ENCODE results near the gene ITGAL. TPM values are rescaled to one million over a fixed set of nuclear protein-coding genes. Genes with fewer than 3 reads are reported as not detected.

The ITGAL gene
- total RNA-seq, 1 donor from 2014 or later: not detected

DNA sequence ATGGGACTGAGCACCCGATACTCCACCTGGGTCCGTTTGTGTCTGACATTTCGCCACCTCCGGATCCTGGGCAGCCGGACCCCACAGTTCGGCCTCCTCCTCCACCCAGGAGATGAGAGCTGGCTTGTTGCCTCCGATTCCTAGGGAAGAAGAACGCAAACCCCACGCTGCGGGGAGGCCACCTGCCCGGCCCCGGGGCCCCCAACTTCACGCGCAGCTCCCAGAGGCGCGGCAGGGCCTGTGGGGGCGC, 85.1 kb downstream of the ITGAL start:
- no peak for DNase-seq (ENCODE audit: low spot score)
- TF ChIP-seq, protein P1, sequence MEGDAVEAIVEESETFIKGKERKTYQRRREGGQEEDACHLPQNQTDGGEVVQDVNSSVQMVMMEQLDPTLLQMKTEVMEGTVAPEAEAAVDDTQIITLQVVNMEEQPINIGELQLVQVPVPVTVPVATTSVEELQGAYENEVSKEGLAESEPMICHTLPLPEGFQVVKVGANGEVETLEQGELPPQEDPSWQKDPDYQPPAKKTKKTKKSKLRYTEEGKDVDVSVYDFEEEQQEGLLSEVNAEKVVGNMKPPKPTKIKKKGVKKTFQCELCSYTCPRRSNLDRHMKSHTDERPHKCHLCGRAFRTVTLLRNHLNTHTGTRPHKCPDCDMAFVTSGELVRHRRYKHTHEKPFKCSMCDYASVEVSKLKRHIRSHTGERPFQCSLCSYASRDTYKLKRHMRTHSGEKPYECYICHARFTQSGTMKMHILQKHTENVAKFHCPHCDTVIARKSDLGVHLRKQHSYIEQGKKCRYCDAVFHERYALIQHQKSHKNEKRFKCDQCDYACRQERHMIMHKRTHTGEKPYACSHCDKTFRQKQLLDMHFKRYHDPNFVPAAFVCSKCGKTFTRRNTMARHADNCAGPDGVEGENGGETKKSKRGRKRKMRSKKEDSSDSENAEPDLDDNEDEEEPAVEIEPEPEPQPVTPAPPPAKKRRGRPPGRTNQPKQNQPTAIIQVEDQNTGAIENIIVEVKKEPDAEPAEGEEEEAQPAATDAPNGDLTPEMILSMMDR (IDR thresholded peaks at IDR 0.05): no peak

DNA sequence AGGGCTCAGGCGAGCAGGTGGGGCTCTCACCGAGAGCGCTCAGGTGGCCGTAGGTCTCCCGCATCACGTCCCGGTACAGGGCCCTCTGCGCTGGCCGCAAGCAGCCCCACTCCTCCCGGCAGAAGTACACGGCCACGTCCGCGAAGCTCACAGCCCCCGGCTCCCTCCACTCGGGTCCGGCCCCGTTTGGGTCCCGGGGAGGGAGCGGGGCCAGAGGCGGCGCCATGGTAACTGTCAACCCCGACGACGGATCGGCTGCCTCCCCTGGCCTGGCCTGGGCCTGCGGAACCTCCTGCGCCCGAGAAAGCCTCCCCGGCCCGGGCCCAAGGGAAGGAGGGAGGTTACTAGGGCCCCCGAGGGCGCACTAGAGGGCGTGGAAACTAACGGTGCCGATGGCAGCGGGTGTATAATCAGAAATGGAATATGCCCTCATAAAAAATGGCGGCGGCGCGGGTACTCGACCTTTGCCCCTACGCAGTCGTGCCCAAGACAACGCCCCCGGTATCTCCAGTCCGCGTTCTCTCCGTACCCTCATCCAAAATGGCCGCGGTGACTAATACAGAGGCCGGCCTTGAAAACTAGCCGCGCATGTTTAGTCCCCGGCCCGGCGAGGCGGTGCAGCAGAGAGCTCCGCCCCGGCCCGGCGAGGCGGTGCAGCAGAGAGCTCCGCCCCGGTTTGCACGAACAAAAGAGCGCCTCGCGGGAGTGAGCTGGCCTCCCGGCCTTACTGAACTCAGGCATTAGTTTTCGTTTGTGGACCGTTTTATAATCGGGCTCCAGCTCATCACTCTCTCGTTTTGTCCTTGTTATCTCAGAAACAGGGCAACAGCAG, 85.6 kb downstream of the ITGAL start, which contains the start of gene ZNF764:
Gene ZNF764, minus strand, starts transcription at position 418 of the 832 bp plus-strand sequence. Its CDS starts 192 bp downstream, at position 226.
- H3K36me3 Mint-ChIP-seq (ENCODE audit: low read depth): peaks cover 12% of the 10 kb centered on the region
- TF ChIP-seq, protein P1 (IDR thresholded peaks at IDR 0.05): peak; percentile 38
- peak within 1 kb of the TSS; percentile 81 for H3K27ac Mint-ChIP-seq (ENCODE audit: unreplicated experiment)
- DNase-seq (ENCODE audit: low spot score): peak; percentile 76
- H3K27me3 Mint-ChIP-seq (ENCODE audit: low read depth): no peaks in the 10 kb centered on the region
- H3K4me3 Mint-ChIP-seq (ENCODE audit: unreplicated experiment): peak within 1 kb of the TSS; percentile 74
- peaks cover 17% of the 10 kb centered on the region for H3K4me1 Mint-ChIP-seq (ENCODE audit: low read depth)
- no peaks in the 10 kb centered on the region for H3K9me3 Mint-ChIP-seq (ENCODE audit: low read depth)

More for the DNA sequence above, 85.1 kb downstream of the ITGAL start:
- Mint-ChIP-seq H3K27ac (ENCODE audit: unreplicated experiment) (peak overlapping the region; percentile 77), H3K9me3 (ENCODE audit: low read depth) (no peaks in the 10 kb centered on the region), H3K36me3 (ENCODE audit: low read depth) (peaks cover 12% of the 10 kb centered on the region), H3K27me3 (ENCODE audit: low read depth) (no peaks in the 10 kb centered on the region), H3K4me1 (ENCODE audit: low read depth) (peaks cover 17% of the 10 kb centered on the region), H3K4me3 (ENCODE audit: unreplicated experiment) (peak overlapping the region; percentile 74)

DNA sequence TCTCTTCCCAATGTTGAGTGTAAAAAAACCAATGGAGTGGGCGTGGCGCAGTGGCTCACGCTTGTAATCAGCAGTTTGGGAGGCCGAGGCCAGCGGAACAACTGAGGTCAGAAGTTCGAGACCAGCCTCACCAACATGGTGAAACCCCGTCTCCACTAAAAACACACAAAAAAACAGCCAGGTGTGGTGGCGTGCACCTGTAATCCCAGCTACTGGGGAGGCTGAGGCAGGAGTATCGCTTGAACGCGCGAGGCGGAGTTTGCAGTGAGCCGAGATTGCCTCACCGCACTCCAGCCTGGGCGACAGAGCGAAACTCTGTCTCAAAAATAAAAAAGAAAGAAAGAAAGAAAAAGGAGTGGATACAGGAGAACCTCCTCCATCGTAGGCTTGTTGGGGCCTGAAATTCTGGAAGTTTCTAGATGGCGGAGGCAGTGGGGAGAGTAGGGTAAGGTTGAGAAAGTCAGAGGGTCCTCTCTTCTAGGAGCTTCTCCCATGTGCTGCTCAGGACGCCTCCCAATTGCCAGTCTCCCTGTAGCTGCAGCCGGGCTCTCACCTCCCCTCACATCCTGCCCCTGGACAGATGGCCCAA, 86.3 kb downstream of the ITGAL start:
- H3K27me3 Mint-ChIP-seq (ENCODE audit: low read depth): no peaks in the 10 kb centered on the region
- peaks cover 7% of the 10 kb centered on the region for H3K36me3 Mint-ChIP-seq (ENCODE audit: low read depth)
- no peaks in the 10 kb centered on the region for H3K9me3 Mint-ChIP-seq (ENCODE audit: low read depth)
- H3K4me3 Mint-ChIP-seq (ENCODE audit: unreplicated experiment): peak overlapping the region; percentile 74
- H3K4me1 Mint-ChIP-seq (ENCODE audit: low read depth): peaks cover 17% of the 10 kb centered on the region
- no peak for DNase-seq (ENCODE audit: low spot score)
- peak overlapping the region; percentile 81 for H3K27ac Mint-ChIP-seq (ENCODE audit: unreplicated experiment)
- TF ChIP-seq, protein P1 (IDR thresholded peaks at IDR 0.05): no peak

DNA sequence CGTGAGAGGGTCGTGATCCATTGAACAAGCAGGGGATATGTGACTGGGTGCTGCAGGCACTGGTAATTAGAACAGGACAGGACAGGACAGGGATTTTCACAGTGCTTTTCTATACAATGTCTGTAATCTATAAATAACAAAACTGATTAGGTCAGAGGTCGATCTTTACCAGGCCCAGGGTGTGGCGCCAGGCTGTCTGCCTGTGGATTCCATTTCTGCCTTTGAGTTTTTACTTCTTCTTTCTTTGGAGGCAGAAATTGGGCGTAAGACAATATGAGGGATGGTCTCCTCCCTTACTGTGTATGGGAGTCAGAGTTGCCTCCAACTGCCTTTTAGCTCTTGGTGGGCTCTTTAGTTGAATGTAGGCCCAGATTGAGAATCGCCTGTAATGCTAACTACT, 87.1 kb downstream of the ITGAL start:
- Mint-ChIP-seq H3K4me1 (ENCODE audit: low read depth) (peaks cover 17% of the 10 kb centered on the region), H3K36me3 (ENCODE audit: low read depth) (peaks cover 2% of the 10 kb centered on the region), H3K9me3 (ENCODE audit: low read depth) (no peaks in the 10 kb centered on the region), H3K27ac (ENCODE audit: unreplicated experiment) (no peak overlapping the region), H3K4me3 (ENCODE audit: unreplicated experiment) (no peak overlapping the region), H3K27me3 (ENCODE audit: low read depth) (no peaks in the 10 kb centered on the region)
- TF ChIP-seq, protein P1 (IDR thresholded peaks at IDR 0.05): no peak
- DNase-seq (ENCODE audit: low spot score): no peak

DNA sequence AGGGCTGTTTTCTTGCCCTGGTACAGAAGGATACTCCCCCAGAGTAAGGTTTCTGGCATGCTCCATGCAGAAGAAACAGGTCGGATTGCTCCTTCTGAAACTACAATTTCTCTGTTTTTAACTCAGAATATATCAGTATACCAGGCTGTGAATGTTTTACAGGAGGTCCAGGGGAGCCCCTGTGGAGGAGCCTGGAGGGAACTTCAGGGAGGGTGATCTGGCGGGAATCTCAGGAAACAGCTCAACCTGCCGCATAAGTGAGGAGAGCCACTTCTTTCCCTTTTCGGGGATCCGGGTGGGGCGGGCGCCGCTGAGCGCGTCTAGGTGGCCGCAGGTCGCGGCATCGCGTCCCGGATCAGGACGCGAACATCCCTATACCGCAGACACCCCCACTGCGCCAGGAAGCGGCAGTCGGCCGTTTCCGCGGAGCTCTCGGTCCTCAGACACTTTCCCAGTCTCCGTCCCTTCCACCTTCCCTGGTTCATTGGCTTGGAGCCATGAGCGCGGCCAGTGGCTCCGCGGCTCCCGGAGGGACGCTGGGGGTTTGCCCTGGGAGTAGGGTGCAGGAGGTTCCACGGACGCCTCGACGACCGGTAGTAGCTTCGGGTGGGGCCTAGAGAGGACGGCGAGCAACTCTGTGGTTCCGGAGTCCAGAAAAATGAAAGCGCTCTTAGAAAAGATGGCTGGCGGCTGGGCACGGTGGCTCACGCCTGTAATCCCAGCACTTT, 88.7 kb downstream of the ITGAL start:
- H3K4me1 Mint-ChIP-seq (ENCODE audit: low read depth): peaks cover 14% of the 10 kb centered on the region
- no peak overlapping the region for H3K4me3 Mint-ChIP-seq (ENCODE audit: unreplicated experiment)
- TF ChIP-seq, protein P1 (IDR thresholded peaks at IDR 0.05): no peak
- no peak overlapping the region for H3K27ac Mint-ChIP-seq (ENCODE audit: unreplicated experiment)
- no peak for DNase-seq (ENCODE audit: low spot score)
- H3K36me3 Mint-ChIP-seq (ENCODE audit: low read depth): no peaks in the 10 kb centered on the region
- no peaks in the 10 kb centered on the region for H3K27me3 Mint-ChIP-seq (ENCODE audit: low read depth)
- H3K9me3 Mint-ChIP-seq (ENCODE audit: low read depth): no peaks in the 10 kb centered on the region

Data from chondrocyte (in vitro differentiated cells).